GM12891 (cell line): ENCODE data around the gene KREMEN1.

Experiments used
- POLR2A ChIP-seq: IDR thresholded peaks from 2 replicates; pipeline ENCODE4 v1.6.1; 2011; ENCODE audit warnings: low read depth, low read length, control low read depth
- TAF1 ChIP-seq: IDR thresholded peaks from 2 replicates; pipeline ENCODE4 v1.6.1; 2011; ENCODE audit warnings: low read depth, low read length, control low read depth

DNA sequence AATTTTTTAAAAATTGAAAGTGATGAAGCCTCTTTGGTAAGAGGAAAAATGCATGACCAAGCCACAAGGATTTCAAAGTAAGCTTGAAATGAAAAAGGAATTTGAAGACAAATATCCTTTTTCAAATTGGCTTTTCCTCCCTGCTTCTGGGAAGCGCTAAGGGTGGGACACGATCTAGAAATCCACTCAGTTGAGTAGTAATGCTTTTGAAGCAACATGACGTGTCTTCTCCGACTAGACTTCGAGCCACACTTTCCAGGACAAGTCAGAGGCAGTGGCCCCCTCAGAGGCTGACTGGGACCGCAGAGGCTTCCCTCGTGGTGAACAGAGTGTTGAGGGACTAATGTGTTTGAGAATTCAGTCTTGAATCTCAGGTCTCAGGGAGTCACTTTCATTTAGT, 39.8 kb downstream of the KREMEN1 start:
- TF ChIP-seq POLR2A (no peak), TAF1 (no peak)
